Activated effector memory CD4-positive, alpha-beta T cell treated with anti-CD3 and anti-CD28 coated beads, Interleukin-2, amount 50 U/mL, for 16 hours (primary cell): ENCODE data around the gene TSSK3.

Experiments
- DNase-seq: peaks from one replicate; pipeline ENCODE4 v3.0.0-alpha.2; 2020

Gene TSSK3

GRCh38 chr1:32405672-32406467 lies 43.5 kb downstream of the TSSK3 start:
- no peak for DNase-seq

- no peak for DNase-seq
Measured at GRCh38 chr1:32406629-32407111, 44.3 kb downstream of the TSSK3 start.

- no peak for DNase-seq
Measured at GRCh38 chr1:32411261-32411660, 48.9 kb downstream of the TSSK3 start.

- peak; percentile 88 for DNase-seq
Measured at GRCh38 chr1:32413507-32414185, 51.3 kb downstream of the TSSK3 start.
